ENCODE data around the gene USH2A.

The USH2A gene

DNA sequence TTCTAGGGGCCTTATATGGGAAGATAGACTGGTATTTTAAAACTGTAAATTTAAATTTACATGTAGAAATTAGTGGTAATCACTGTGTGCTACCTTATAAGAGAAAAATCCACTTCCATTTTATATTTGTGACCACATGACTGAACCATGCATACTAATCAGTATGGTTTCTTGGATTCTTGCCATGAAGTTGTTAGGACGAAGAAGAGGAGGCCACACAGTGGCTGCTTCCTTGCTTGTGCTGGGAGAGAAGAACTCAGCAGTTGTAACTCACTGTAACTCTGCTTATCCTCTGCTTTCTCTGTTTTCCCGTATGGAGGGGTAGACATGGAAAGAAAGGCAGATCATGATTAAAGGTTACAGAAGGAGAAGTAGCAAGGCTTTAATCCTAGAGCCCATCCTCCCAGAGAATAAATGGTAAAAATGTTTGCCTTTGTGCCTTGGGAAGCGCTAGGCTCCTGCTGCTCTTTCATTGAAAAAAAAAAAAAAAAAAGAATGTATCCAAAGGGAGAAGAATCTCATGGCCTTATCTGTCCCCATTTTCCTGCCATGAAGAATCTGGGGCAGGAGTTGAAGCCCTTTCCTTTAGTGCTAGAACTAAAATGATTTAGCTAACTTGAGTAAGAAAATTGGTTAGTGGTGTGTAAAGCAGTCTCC, 823.7 kb downstream of the USH2A start:
- Histone ChIP-seq H3K9me3 (replicated peaks; ENCODE audit: insufficient read depth, low read length) (no peaks in the 10 kb centered on the region), H3K4me1 (ENCODE audit: low read length) (peaks cover 3% of the 10 kb centered on the region; the same call in 1 of the 2 replicates), H3F3A (ENCODE audit: insufficient read depth, low read length) (no peaks in the 10 kb centered on the region), H3K36me3 (replicated peaks; ENCODE audit: insufficient read depth, low read length) (no peaks in the 10 kb centered on the region), H4K20me1 (ENCODE audit: insufficient read depth, low read length) (no peaks in the 10 kb centered on the region), H3K9me2 (replicated peaks; ENCODE audit: insufficient read depth, low read length) (no peaks in the 10 kb centered on the region), H3K27me3 (replicated peaks; ENCODE audit: insufficient read depth, low read length) (no peaks in the 10 kb centered on the region), H3K79me2 (ENCODE audit: low read length) (no peaks in the 10 kb centered on the region), H3K9ac (ENCODE audit: low read length) (no peak overlapping the region), H2AFZ (ENCODE audit: low read length) (no peak overlapping the region), H3K4me3 (ENCODE audit: low read length) (no peak overlapping the region), H3K27ac (ENCODE audit: low read length) (no peak overlapping the region), H3K4me2 (ENCODE audit: low read depth, low read length) (no peak overlapping the region)
- DNase-seq = no peak
- TF ChIP-seq EZH2phosphoT487 (IDR thresholded peaks at IDR 0.05; ENCODE audit: low read length) = no peak
- TF ChIP-seq, protein P1, sequence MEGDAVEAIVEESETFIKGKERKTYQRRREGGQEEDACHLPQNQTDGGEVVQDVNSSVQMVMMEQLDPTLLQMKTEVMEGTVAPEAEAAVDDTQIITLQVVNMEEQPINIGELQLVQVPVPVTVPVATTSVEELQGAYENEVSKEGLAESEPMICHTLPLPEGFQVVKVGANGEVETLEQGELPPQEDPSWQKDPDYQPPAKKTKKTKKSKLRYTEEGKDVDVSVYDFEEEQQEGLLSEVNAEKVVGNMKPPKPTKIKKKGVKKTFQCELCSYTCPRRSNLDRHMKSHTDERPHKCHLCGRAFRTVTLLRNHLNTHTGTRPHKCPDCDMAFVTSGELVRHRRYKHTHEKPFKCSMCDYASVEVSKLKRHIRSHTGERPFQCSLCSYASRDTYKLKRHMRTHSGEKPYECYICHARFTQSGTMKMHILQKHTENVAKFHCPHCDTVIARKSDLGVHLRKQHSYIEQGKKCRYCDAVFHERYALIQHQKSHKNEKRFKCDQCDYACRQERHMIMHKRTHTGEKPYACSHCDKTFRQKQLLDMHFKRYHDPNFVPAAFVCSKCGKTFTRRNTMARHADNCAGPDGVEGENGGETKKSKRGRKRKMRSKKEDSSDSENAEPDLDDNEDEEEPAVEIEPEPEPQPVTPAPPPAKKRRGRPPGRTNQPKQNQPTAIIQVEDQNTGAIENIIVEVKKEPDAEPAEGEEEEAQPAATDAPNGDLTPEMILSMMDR (IDR thresholded peaks at IDR 0.05; ENCODE audit: low read length) = no peak
- TF ChIP-seq EZH2 (optimal IDR thresholded peaks at IDR 0.05; ENCODE audit: low read depth, low read length) = no peak

DNA sequence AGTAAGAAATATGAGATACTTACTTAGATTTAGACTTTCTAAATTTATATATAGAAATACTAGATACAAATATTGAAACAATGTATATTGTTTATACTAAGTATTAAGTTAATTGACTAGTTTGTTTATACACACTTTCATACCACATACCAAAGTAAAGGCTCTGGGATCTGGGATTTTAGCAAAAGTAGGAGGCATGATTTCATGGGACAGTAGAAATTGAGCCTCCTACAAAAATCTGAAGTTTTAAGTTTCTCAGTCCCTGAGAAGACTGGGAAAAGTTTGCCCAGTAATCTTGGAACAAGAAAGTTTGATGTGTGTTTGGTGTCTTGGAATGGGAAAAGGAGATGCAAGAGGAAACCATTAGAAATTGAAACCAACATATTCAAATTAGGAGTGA, 825.3 kb downstream of the USH2A start:
- H4K20me1 ChIP-seq (ENCODE audit: insufficient read depth, low read length) = no peaks in the 10 kb centered on the region
- no peak for DNase-seq
- H3K9me2 ChIP-seq (replicated peaks; ENCODE audit: insufficient read depth, low read length) = no peaks in the 10 kb centered on the region
- no peaks in the 10 kb centered on the region for H3K27me3 ChIP-seq (replicated peaks; ENCODE audit: insufficient read depth, low read length)
- H3K4me1 ChIP-seq (ENCODE audit: low read length) = peaks cover 3% of the 10 kb centered on the region; the same call in 1 of the 2 replicates
- no peak overlapping the region for H2AFZ ChIP-seq (ENCODE audit: low read length)
- H3K27ac ChIP-seq (ENCODE audit: low read length) = no peak overlapping the region
- no peaks in the 10 kb centered on the region for H3K79me2 ChIP-seq (ENCODE audit: low read length)
- H3K4me3 ChIP-seq (ENCODE audit: low read length) = no peak overlapping the region
- no peak overlapping the region for H3K9ac ChIP-seq (ENCODE audit: low read length)
- no peaks in the 10 kb centered on the region for H3F3A ChIP-seq (ENCODE audit: insufficient read depth, low read length)
- no peaks in the 10 kb centered on the region for H3K9me3 ChIP-seq (replicated peaks; ENCODE audit: insufficient read depth, low read length)
- no peak overlapping the region for H3K4me2 ChIP-seq (ENCODE audit: low read depth, low read length)
- no peaks in the 10 kb centered on the region for H3K36me3 ChIP-seq (replicated peaks; ENCODE audit: insufficient read depth, low read length)
- TF ChIP-seq EZH2 (optimal IDR thresholded peaks at IDR 0.05; ENCODE audit: low read depth, low read length) = no peak
- TF ChIP-seq, protein P1 (IDR thresholded peaks at IDR 0.05; ENCODE audit: low read length) = no peak
- TF ChIP-seq EZH2phosphoT487 (IDR thresholded peaks at IDR 0.05; ENCODE audit: low read length) = no peak

DNA sequence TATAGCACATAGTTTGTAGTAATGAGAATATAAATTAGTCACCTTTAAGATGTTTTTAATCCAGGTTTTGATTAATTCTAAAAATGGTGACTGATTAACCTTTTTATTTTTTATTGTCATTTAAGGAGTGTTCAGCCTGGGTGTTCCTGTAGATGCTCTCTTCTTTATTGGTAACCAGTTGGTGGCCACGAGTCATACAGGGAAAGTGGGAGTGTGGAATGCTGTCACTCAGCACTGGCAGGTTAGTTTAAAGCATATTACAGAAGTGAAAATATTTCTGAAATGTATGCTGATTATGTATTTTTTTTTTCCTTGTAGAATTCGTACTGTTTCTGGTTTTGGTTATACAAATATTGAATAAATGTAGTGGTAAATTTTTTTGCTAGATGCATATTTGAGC, 828.0 kb downstream of the USH2A start:
- no peak overlapping the region for H3K4me3 ChIP-seq (ENCODE audit: low read length)
- H3K27me3 ChIP-seq (replicated peaks; ENCODE audit: insufficient read depth, low read length) = no peaks in the 10 kb centered on the region
- H3F3A ChIP-seq (ENCODE audit: insufficient read depth, low read length) = no peaks in the 10 kb centered on the region
- H3K9me2 ChIP-seq (replicated peaks; ENCODE audit: insufficient read depth, low read length) = no peaks in the 10 kb centered on the region
- H3K4me2 ChIP-seq (ENCODE audit: low read depth, low read length) = no peak overlapping the region
- no peaks in the 10 kb centered on the region for H3K36me3 ChIP-seq (replicated peaks; ENCODE audit: insufficient read depth, low read length)
- DNase-seq = no peak
- no peak overlapping the region for H2AFZ ChIP-seq (ENCODE audit: low read length)
- TF ChIP-seq, protein P1 (IDR thresholded peaks at IDR 0.05; ENCODE audit: low read length) = no peak
- TF ChIP-seq EZH2 (optimal IDR thresholded peaks at IDR 0.05; ENCODE audit: low read depth, low read length) = no peak
- no peak for TF ChIP-seq EZH2phosphoT487 (IDR thresholded peaks at IDR 0.05; ENCODE audit: low read length)
- no peak overlapping the region for H3K9ac ChIP-seq (ENCODE audit: low read length)
- H3K79me2 ChIP-seq (ENCODE audit: low read length) = no peaks in the 10 kb centered on the region
- H3K9me3 ChIP-seq (replicated peaks; ENCODE audit: insufficient read depth, low read length) = no peaks in the 10 kb centered on the region
- no peaks in the 10 kb centered on the region for H4K20me1 ChIP-seq (ENCODE audit: insufficient read depth, low read length)
- no peak overlapping the region for H3K27ac ChIP-seq (ENCODE audit: low read length)
- H3K4me1 ChIP-seq (ENCODE audit: low read length) = peaks cover 3% of the 10 kb centered on the region; the same call in 1 of the 2 replicates
